Psoas muscle (tissue), 8 donors: ENCODE measurements around the gene SORBS1. TPM values are rescaled to one million over a fixed set of nuclear protein-coding genes. Genes with fewer than 3 reads are reported as not detected.

Experiments
- ATAC-seq, 4 donors: fragments of 200-7000 bp; cut with Tn5 transposase; one replicate each; pipeline ENCODE4 v1.9.1; 2020; ENCODE audit warnings: moderate library complexity in 3 of 4, mild to moderate bottlenecking in 2 of 4
- DNase-seq, 2 donors: peaks; one replicate each; pipeline ENCODE4 v3.0.0-alpha.2; 2020
- H3K27ac ChIP-seq: fragments of 200-600 bp; one replicate; pipeline ENCODE4 v1.8.0; 2022
- H3K27me3 ChIP-seq, 3 donors: fragments of 200-600 bp in 1 of 3; one replicate each; pipeline versions ENCODE4 v1.6.1 to v1.8.0; 2013 to 2022; ENCODE audit warnings: low read length in 2 of 3, mild to moderate bottlenecking in 2 of 3, moderate library complexity in 1 of 3; ENCODE audit not compliant: insufficient read depth in 3 of 3
- H3K36me3 ChIP-seq, 2 donors: fragments of 200-600 bp in 1 of 2; one replicate each; pipeline versions ENCODE4 v1.6.1 to v1.8.0; 2013 to 2022; ENCODE audit warnings: low read depth in 1 of 2, mild to moderate bottlenecking in 1 of 2, moderate library complexity in 1 of 2; ENCODE audit not compliant: insufficient read depth in 1 of 2
- H3K4me1 ChIP-seq: fragments of 200-600 bp; one replicate; pipeline ENCODE4 v1.8.0; 2022
- H3K4me3 ChIP-seq: fragments of 200-600 bp; one replicate; pipeline ENCODE4 v1.8.0; 2022; ENCODE audit warnings: mild to moderate bottlenecking
- H3K9me3 ChIP-seq: fragments of 200-600 bp; one replicate; pipeline ENCODE4 v1.8.0; 2022
- CTCF ChIP-seq: fragments of 200-600 bp; IDR thresholded peaks from one replicate; pipeline ENCODE4 v1.8.0; 2022; ENCODE audit warnings: antibody characterized with exemption
- WGBS, 3 donors: extraction: QIAGEN DNeasy Blood & Tissue Kit; methylation state at CpG; one replicate each; pipeline versions ENCODE4 v1.1.6 to v1.1.7; 2013; 5-methylcytosine and 5-hydroxymethylcytosine counted together
- intact Hi-C, 2 donors: fragments of 100-400 bp; cut with DNase I; formaldehyde crosslinking; loops; one replicate each; pipeline versions ENCODE4 v1.11.0 to v1.14.2; 2022
- polyA plus RNA-seq, 3 donors: library from polyadenylated mRNA; stranded (reverse); fragments of 200-250 nt; gene quantifications; one replicate each; pipeline ENCODE4 v1.2.3, GENCODE V29; 2013
- total RNA-seq, 4 donors: library from RNA; stranded (reverse); fragmentation: NEBNext Ultra II Directional in 2 of 4; extraction: Animal tissue kit (Norgen Biotek cat#: 25700) in 2 of 4; gene quantifications; one replicate each; pipeline versions ENCODE4 v1.2.1 to v1.2.4, GENCODE V29; 2021 to 2023
- donor health status: healthy with polysubstance abuse.
- donor health status: DM: no; HTN: no; CAD: no; lungs with moderate emphysema.
- donor health status: Bipolar disorder and iron deficiency.
- donor health status: healthy.
- donor health status: DM: yes; HTN: yes; CAD: no.
- donor health status: DM: no; HTN: no; CAD: no.
- donor health status: DM: no; HTN: no; CAD: no.
- donor health status: DM: yes; HTN: yes; CAD: no.

The SORBS1 gene
- total and polyA plus RNA-seq, 7 donors, result 17.3 to 306 (median 145) TPM

- no peak for TF ChIP-seq CTCF
- ATAC-seq (no peak), DNase-seq (no peak)
- peak overlapping the region; percentile 95 for H3K4me3 ChIP-seq
- H3K27ac ChIP-seq, result peak overlapping the region; percentile 85
- no peaks in the 10 kb centered on the region for H3K36me3 ChIP-seq
- no peaks in the 10 kb centered on the region for H3K9me3 ChIP-seq
- H3K27me3 ChIP-seq, result peaks cover 0 to 9% (median 0%) of the 10 kb centered on the region in 3 donors
- H3K4me1 ChIP-seq, result peaks cover 28% of the 10 kb centered on the region
- intact Hi-C loops, result loop anchor here (5.0 kb wide), 2 partner anchors 43 to 62 kb away; no protein-coding TSS in a partner anchor
- 8 to 23% (median 13%) methylated on average over 14 of the region's 14 CpGs for WGBS, 3 donors
Measured at GRCh38 chr10:95289921-95290421, 271.2 kb downstream of the SORBS1 start.

GRCh38 chr10:95289003-95289920 is 271.9 kb downstream of the SORBS1 start:
- Histone ChIP-seq H3K4me1 (peaks cover 29% of the 10 kb centered on the region), H3K36me3 (no peaks in the 10 kb centered on the region), H3K27me3 (peaks cover 0 to 9% (median 0%) of the 10 kb centered on the region in 3 donors), H3K4me3 (peak overlapping the region; percentile 95), H3K9me3 (no peaks in the 10 kb centered on the region), H3K27ac (peak overlapping the region; percentile 85)
- intact Hi-C loops, result loop anchor here (5.0 kb wide), 2 partner anchors 42 to 63 kb away; no protein-coding TSS in a partner anchor
- WGBS, 3 donors, result 30 to 44% (median 36%) methylated on average over 12 of the region's 12 CpGs
- TF ChIP-seq CTCF, result no peak
- ATAC-seq (peak; percentile 65 to 75 (median 72)), DNase-seq (peak in 1 of 2 donors; percentile 57)

- peak overlapping the region; percentile 95 for H3K4me3 ChIP-seq
- H3K27ac ChIP-seq, result peak overlapping the region; percentile 85
- no peak for TF ChIP-seq CTCF
- H3K9me3 ChIP-seq, result no peaks in the 10 kb centered on the region
- ATAC-seq, result peak in 1 of 4 donors; percentile 13
- peaks cover 0 to 9% (median 0%) of the 10 kb centered on the region in 3 donors for H3K27me3 ChIP-seq
- intact Hi-C loops, result loop anchor here (5.0 kb wide), 2 partner anchors 41 to 64 kb away; no protein-coding TSS in a partner anchor
- H3K36me3 ChIP-seq, result no peaks in the 10 kb centered on the region
- WGBS, 3 donors, result 32 to 46% (median 37%) methylated on average over 1 of the region's 1 CpG
- DNase-seq, result no peak
- peaks cover 31% of the 10 kb centered on the region for H3K4me1 ChIP-seq
Measured at GRCh38 chr10:95288303-95288702, 272.9 kb downstream of the SORBS1 start.

- Histone ChIP-seq H3K4me1 (peaks cover 38% of the 10 kb centered on the region), H3K27me3 (peaks cover 0 to 9% (median 0%) of the 10 kb centered on the region in 3 donors), H3K36me3 (no peaks in the 10 kb centered on the region), H3K27ac (peak overlapping the region; percentile 85), H3K9me3 (no peaks in the 10 kb centered on the region), H3K4me3 (peak overlapping the region; percentile 95)
- intact Hi-C loops, result loop anchor here (5.0 kb wide), 2 partner anchors 40 to 65 kb away; no protein-coding TSS in a partner anchor
- DNase-seq (no peak), ATAC-seq (no peak)
- WGBS, 3 donors, result 35 to 48% (median 44%) methylated on average over 3 of the region's 3 CpGs
- no peak for TF ChIP-seq CTCF
Measured at GRCh38 chr10:95287281-95287680, 273.9 kb downstream of the SORBS1 start.
